GM10248 (cell line): Measurements from ENCODE around the gene HS3ST2.
"Not testable (repeated sequence)": the region's sequence is repeated elsewhere in the genome, so short reads cannot be mapped to it uniquely, and the experiment has no call there.

Source experiments
- CTCF ChIA-PET: fragments of 300-600 bp; sonication (Branson Sonifier 250); formaldehyde crosslinking; extraction: SDS; loops from one replicate; lab custom pipeline; 2021; ENCODE audit warnings: antibody characterized with exemption; lab: Yijun Ruan, JAX
- POLR2A ChIA-PET: fragments of 350-650 bp; sonication (Branson Sonifier 250); formaldehyde crosslinking; extraction: SDS; loops from one replicate; lab custom pipeline; 2020; ENCODE audit warnings: antibody characterized with exemption; lab: Yijun Ruan, JAX
- DNase-seq: peaks from one replicate; pipeline ENCODE4 v3.0.0; 2012; ENCODE audit errors: extremely low spot score
- TF ChIP-seq, protein P1 (sequence below): IDR thresholded peaks from 2 replicates; pipeline ENCODE4 v1.5.1; 2012; ENCODE audit warnings: mild to moderate bottlenecking, low read depth; ENCODE audit errors: extremely low read depth, missing control alignments, control extremely low read depth

Gene HS3ST2

DNA sequence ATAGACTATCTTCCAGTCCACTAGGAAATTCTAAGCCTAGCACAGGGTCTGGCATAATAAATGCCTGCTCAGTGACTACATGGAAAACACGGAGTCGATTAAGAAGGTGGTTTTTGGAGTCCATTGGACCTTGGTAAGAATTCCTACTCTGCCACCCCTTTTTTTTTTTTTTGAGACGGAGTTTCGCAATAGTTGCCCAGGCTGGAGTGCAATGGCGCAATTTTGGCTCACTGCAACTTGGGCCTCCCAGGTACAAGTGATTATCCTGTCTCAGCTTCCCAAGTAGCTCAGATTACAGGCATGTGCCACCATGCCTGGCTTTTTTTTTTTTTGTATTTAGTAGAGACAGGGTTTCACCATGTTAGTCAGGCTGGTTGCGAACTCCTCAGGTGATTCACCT lies 123.2 kb downstream of the HS3ST2 start:
- DNase-seq: no peak
- ChIA-PET POLR2A (no interaction called here), CTCF (interaction anchor here (1.6 to 2.1 kb wide), 2 partner anchors 11 to 14 kb away, joined by 3 to 8 read pairs; no protein-coding TSS in a partner anchor)
- TF ChIP-seq, protein P1, sequence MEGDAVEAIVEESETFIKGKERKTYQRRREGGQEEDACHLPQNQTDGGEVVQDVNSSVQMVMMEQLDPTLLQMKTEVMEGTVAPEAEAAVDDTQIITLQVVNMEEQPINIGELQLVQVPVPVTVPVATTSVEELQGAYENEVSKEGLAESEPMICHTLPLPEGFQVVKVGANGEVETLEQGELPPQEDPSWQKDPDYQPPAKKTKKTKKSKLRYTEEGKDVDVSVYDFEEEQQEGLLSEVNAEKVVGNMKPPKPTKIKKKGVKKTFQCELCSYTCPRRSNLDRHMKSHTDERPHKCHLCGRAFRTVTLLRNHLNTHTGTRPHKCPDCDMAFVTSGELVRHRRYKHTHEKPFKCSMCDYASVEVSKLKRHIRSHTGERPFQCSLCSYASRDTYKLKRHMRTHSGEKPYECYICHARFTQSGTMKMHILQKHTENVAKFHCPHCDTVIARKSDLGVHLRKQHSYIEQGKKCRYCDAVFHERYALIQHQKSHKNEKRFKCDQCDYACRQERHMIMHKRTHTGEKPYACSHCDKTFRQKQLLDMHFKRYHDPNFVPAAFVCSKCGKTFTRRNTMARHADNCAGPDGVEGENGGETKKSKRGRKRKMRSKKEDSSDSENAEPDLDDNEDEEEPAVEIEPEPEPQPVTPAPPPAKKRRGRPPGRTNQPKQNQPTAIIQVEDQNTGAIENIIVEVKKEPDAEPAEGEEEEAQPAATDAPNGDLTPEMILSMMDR: no peak

DNA sequence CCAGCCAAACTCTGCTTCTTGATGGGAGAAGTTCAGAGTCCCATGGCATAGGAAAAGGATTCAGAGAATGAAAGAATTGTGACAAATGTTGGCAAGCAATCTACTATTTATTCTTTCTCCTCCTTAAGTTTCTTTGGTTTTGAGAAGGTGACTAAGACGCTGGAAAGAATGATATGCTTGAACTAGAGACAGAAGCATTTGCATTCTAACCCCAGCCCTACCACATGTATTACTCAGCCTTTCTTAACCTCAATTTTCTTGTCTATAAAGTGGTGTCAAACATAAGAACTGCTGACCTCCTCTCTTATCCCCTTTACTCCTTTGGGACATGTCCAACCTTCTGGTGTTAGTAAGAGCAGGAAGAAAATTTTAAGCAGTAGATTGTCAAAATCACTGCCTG lies 124.7 kb downstream of the HS3ST2 start:
- POLR2A ChIA-PET: no interaction called here
- DNase-seq: no peak
- TF ChIP-seq, protein P1: no peak
- CTCF ChIA-PET: interaction anchor here (1.6 kb wide), 1 partner anchor 12 kb away, joined by 3 read pairs; no protein-coding TSS in a partner anchor

DNA sequence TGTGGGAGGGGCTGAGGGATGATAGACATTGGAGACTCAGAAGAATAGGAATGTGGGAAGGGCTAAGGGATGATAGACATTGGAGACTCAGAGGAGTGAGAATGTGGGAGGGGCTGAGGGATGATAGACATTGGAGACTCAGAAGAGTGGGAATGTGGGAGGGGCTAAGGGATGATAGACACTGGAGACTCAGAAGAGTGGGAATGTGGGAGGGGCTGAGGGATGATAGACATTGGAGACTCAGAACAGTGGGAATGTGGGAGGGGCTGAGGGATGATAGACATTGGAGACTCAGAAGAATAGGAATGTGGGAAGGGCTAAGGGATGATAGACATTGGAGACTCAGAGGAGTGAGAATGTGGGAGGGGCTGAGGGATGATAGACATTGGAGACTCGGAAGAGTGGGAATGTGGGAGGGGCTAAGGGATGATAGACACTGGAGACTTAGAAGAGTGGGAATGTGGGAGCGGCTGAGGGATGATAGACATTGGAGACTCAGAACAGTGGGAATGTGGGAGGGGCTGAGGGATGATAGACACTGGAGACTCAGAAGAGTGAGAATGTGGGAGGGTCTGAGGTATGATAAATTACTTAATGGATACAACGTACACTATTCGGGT lies 125.9 kb downstream of the HS3ST2 start:
- CTCF ChIA-PET, DNase-seq, POLR2A ChIA-PET: not testable (repeated sequence)

DNA sequence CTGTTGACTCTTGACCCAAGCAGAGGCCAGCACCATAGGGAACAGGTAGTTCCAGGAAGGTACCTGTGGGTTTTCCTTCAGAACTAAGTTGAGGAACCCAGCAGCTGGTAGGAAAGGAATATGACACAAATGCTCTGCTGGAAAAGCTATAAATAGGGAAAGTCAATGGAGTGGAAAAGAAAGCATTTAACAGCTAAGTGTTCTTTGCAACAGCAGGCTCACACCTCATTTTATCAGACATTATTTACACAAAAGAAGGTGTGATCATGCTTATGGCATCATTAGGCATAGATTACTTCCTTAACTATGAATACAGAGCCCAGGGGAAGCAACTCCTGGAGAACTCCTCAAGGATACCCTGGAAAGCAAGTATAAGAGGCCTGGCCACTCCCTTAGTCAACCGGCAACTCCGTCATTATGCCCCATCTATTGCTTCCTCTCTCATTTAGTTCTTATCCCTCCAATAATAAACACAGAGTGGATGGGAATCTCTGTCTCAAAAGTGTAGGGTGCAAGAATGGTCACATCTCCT lies 128.1 kb downstream of the HS3ST2 start:
- TF ChIP-seq, protein P1: no peak
- ChIA-PET CTCF (no interaction called here), POLR2A (no interaction called here)
- no peak for DNase-seq

DNA sequence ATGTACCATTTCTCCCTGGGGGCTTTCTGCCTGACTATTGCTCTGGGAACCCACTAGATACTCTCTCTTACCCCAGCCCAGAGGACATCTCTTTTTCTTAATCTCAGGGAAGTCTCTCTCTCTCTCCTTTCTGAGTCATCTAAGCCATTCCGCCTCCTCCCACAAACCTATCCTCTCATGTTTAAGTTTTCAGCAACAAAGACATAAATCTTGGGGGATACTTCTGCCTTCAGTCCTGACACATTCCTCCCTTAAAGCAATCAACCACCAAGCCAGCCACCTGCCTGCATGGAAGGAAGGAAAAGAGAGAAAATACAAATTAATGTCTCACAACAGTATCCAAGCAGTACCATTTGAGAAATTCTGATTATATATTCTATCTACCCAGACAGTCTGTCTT lies 128.8 kb downstream of the HS3ST2 start:
- CTCF ChIA-PET: no interaction called here

DNA sequence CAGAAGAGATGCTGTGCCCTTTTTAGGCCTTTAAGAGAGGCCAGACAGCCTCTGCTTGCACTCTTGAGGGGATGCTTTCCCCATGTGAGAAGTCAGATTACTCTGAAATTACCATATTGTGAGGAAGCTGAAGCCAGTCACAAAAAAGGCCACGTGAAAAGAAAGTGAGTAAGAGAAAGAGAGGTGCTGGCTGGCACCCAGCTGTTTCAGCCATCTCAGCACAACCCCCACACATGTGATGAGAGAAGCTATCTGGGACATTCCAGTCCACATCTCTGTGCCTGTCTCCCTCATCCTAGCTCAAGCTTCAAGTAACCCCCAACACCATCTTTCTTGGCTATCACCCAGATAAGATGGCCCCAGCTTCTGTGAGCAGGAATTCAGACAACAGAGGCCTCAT lies 131.4 kb downstream of the HS3ST2 start:
- ChIA-PET POLR2A (no interaction called here), CTCF (interaction anchor here (0.8 kb wide), 1 partner anchor 9 kb away, joined by 4 read pairs; no protein-coding TSS in a partner anchor)
- no peak for DNase-seq
- TF ChIP-seq, protein P1: no peak

More for the DNA sequence above, 128.8 kb downstream of the HS3ST2 start:
- TF ChIP-seq, protein P1: no peak
- POLR2A ChIA-PET: no interaction called here
- no peak for DNase-seq

DNA sequence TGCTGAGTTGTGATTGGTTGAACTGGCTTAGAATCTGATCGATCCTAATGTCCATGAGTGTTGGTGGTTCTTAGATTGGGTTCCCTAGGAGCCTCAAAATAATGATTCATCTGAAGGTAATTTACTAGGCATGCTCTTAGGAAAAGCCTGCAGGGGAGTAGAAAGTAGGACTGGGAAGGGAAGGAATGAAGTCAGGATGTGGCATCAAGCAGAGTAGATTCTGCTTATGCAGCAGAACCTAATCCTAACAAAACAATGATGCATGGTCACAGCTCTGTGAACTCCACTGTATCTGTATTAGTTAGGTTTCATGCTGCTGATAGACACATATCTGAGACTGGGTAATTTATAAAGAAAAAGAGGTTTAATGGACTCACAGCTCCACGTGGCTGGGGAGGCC lies 132.5 kb downstream of the HS3ST2 start:
- CTCF ChIA-PET: interaction anchor here (0.9 kb wide), 1 partner anchor 13 kb away, joined by 3 read pairs; no protein-coding TSS in a partner anchor
- POLR2A ChIA-PET: no interaction called here
- no peak for DNase-seq
- TF ChIP-seq, protein P1: no peak
